Prostate gland (tissue), 2 donors: ENCODE results near the gene CNFN. TPM values are rescaled to one million over a fixed set of nuclear protein-coding genes. Genes with fewer than 3 reads are reported as not detected.

Experiments used
- DNase-seq: peaks from one replicate; pipeline ENCODE4 v3.0.0-alpha.2; 2019; ENCODE audit warnings: low spot score
- H3K27ac ChIP-seq, 2 donors: fragments of 200-600 bp; sonication (generic); 2 replicates each; pipeline ENCODE4 v1.5.1; 2017 to 2019
- H3K27me3 ChIP-seq: fragments of 200-600 bp; sonication (generic); replicated peaks from 2 replicates; pipeline ENCODE4 v1.5.1; 2019; ENCODE audit not compliant: insufficient read depth
- H3K36me3 ChIP-seq, 2 donors: fragments of 200-600 bp; sonication (generic); 1 replicate in 1 of 2; 2 replicates in 1 of 2; pipeline versions ENCODE4 v1.5.1 to v1.8.1; 2017 to 2019
- H3K4me1 ChIP-seq: fragments of 200-600 bp; sonication (generic); replicated peaks from 2 replicates; pipeline ENCODE4 v1.5.1; 2019
- H3K4me3 ChIP-seq, 2 donors: fragments of 200-600 bp; sonication (generic); 2 replicates each; pipeline ENCODE4 v1.5.1; 2017 to 2019
- H3K9me3 ChIP-seq: fragments of 200-600 bp; sonication (generic); 2 replicates; pipeline ENCODE4 v1.5.1; 2017
- POLR2A ChIP-seq: fragments of 450-650 bp; IDR thresholded peaks from one replicate; pipeline ENCODE4 v1.6.1; 2016; ENCODE audit warnings: antibody characterized with exemption, mild to moderate bottlenecking
- POLR2AphosphoS5 ChIP-seq: sonication (generic); formaldehyde crosslinking; IDR thresholded peaks from one replicate; pipeline ENCODE4 v1.6.1; 2017; ENCODE audit warnings: antibody characterized with exemption
- WGBS: methylation state at CpG from one replicate; pipeline ENCODE4 v1.1.5; 2018; 5-methylcytosine and 5-hydroxymethylcytosine counted together
- intact Hi-C: fragments of 100-400 bp; cut with DNase I; formaldehyde crosslinking; loops from one replicate; pipeline ENCODE4 v1.14.2; 2022
- total RNA-seq, 2 donors: library from RNA; depleted of rRNA; stranded (reverse); fragments of >200 nt; gene quantifications; one replicate each; pipeline ENCODE4 v1.1.0, GENCODE V29; 2016
- TF ChIP-seq, protein P1 (sequence below), 4 experiments: fragments of 200-600 bp in 2 of 4; fragments of 450-650 bp in 2 of 4; sonication (generic) in 2 of 4; IDR thresholded peaks; 1 replicate in 3 of 4; 2 replicates in 1 of 4; pipeline ENCODE4 v1.5.1; 2016 to 2019; ENCODE audit warnings: antibody characterized with exemption in 4 of 4, mild to moderate bottlenecking in 2 of 4, moderate library complexity in 2 of 4

The CNFN gene
- total RNA-seq, 2 donors from 2014 or later, result 3.4 to 9.4 TPM

DNA sequence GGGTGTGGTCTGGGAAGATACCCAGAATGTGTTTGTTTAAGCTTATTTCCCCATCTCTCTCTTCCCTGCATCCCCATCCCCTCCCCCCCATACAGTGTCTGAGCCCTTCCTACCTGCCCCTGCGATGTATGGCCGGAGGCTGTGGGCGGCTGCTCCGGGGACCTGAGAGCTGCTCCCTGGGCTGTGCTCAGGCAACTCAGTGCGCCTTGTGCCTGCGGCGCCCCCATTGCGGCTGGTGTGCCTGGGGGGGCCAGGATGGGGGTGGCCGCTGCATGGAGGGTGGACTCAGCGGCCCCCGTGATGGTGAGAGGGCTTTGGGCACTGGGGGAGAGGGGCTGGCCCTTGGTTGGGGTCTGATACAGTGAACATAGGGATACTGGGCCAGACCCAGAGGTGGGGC lies 21.7 kb downstream of the CNFN start:
- TF ChIP-seq, protein P1, sequence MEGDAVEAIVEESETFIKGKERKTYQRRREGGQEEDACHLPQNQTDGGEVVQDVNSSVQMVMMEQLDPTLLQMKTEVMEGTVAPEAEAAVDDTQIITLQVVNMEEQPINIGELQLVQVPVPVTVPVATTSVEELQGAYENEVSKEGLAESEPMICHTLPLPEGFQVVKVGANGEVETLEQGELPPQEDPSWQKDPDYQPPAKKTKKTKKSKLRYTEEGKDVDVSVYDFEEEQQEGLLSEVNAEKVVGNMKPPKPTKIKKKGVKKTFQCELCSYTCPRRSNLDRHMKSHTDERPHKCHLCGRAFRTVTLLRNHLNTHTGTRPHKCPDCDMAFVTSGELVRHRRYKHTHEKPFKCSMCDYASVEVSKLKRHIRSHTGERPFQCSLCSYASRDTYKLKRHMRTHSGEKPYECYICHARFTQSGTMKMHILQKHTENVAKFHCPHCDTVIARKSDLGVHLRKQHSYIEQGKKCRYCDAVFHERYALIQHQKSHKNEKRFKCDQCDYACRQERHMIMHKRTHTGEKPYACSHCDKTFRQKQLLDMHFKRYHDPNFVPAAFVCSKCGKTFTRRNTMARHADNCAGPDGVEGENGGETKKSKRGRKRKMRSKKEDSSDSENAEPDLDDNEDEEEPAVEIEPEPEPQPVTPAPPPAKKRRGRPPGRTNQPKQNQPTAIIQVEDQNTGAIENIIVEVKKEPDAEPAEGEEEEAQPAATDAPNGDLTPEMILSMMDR (IDR thresholded peaks at IDR 0.05), result no peak
- TF ChIP-seq POLR2A (no peak), POLR2AphosphoS5 (no peak)
- no peaks in the 10 kb centered on the region for H3K9me3 ChIP-seq
- WGBS, result 97% methylated on average over 11 of the region's 11 CpGs
- no peak for DNase-seq
- intact Hi-C loops, result no loop called here
- no peak overlapping the region for H3K4me3 ChIP-seq
- H3K27ac ChIP-seq, result no peak overlapping the region
- no peaks in the 10 kb centered on the region for H3K36me3 ChIP-seq
- no peaks in the 10 kb centered on the region for H3K27me3 ChIP-seq
- no peaks in the 10 kb centered on the region for H3K4me1 ChIP-seq

DNA sequence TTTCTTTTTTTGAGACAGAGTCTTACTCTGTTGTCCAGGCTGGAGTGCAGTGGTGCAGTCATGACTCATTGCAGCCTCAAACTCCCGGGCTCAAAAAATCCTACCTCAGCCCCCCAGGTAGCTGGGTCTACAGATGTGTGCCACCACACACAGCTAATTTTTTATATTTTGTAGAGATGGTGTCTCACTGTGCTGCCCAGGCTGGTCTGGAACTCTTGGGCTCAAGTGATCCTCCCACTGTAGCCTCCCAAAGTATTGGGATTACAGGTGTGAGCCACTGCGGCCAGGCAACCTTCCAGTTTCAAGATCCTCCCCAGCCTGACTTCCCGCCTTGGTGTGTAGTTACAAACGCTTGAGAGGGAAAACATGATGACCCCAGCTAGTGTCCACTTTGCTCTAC lies 22.2 kb downstream of the CNFN start:
- H3K4me3 ChIP-seq, result no peak overlapping the region
- no peak for DNase-seq
- no peak overlapping the region for H3K27ac ChIP-seq
- no peaks in the 10 kb centered on the region for H3K9me3 ChIP-seq
- no peaks in the 10 kb centered on the region for H3K4me1 ChIP-seq
- H3K27me3 ChIP-seq, result no peaks in the 10 kb centered on the region
- WGBS, result 96% methylated on average over 4 of the region's 4 CpGs
- TF ChIP-seq POLR2A, result no peak
- TF ChIP-seq, protein P1 (IDR thresholded peaks at IDR 0.05), result no peak
- TF ChIP-seq POLR2AphosphoS5, result no peak
- H3K36me3 ChIP-seq, result no peaks in the 10 kb centered on the region
- intact Hi-C loops, result no loop called here

- intact Hi-C loops, result no loop called here
- H3K36me3 ChIP-seq, result no peaks in the 10 kb centered on the region
- no peak overlapping the region for H3K4me3 ChIP-seq
These were observed 23.4 kb downstream of the CNFN start for GRCh38 chr19:42366673-42367072.

GRCh38 chr19:42363614-42364346 lies 26.3 kb downstream of the CNFN start:
- intact Hi-C loops, result no loop called here
- Histone ChIP-seq H3K36me3 (no peaks in the 10 kb centered on the region), H3K4me3 (no peak overlapping the region), H3K4me1 (no peaks in the 10 kb centered on the region), H3K27me3 (no peaks in the 10 kb centered on the region), H3K27ac (no peak overlapping the region), H3K9me3 (no peaks in the 10 kb centered on the region)
- no peak for TF ChIP-seq POLR2A
- TF ChIP-seq, protein P1 (IDR thresholded peaks at IDR 0.05), result no peak
- TF ChIP-seq POLR2AphosphoS5, result no peak
- WGBS, result 83% methylated on average over 17 of the region's 17 CpGs
- DNase-seq, result no peak

More at GRCh38 chr19:42366673-42367072, 23.4 kb downstream of the CNFN start:
- H3K27ac ChIP-seq, result no peak overlapping the region
- H3K27me3 ChIP-seq, result no peaks in the 10 kb centered on the region
- H3K9me3 ChIP-seq, result no peaks in the 10 kb centered on the region
- WGBS, result 65% methylated on average over 1 of the region's 1 CpG
- no peak for TF ChIP-seq POLR2A
- TF ChIP-seq, protein P1 (IDR thresholded peaks at IDR 0.05), result no peak
- no peak for TF ChIP-seq POLR2AphosphoS5
- no peak for DNase-seq
- no peaks in the 10 kb centered on the region for H3K4me1 ChIP-seq

GRCh38 chr19:42362891-42363440 lies 27.1 kb downstream of the CNFN start:
- no peak for DNase-seq
- Histone ChIP-seq H3K9me3 (no peaks in the 10 kb centered on the region), H3K36me3 (no peaks in the 10 kb centered on the region), H3K4me3 (no peak overlapping the region), H3K27me3 (no peaks in the 10 kb centered on the region), H3K27ac (no peak overlapping the region), H3K4me1 (no peaks in the 10 kb centered on the region)
- intact Hi-C loops, result no loop called here
- WGBS, result 94% methylated on average over 13 of the region's 13 CpGs
- TF ChIP-seq, protein P1 (IDR thresholded peaks at IDR 0.05), result no peak
- TF ChIP-seq POLR2AphosphoS5, result no peak
- no peak for TF ChIP-seq POLR2A
